Gastroesophageal sphincter (tissue), 4 donors: ENCODE results near the gene SLC35B4. TPM values are rescaled to one million over a fixed set of nuclear protein-coding genes. Genes with fewer than 3 reads are reported as not detected.

ENCODE experiments used
- ATAC-seq: fragments of 150-250 bp; one replicate; pipeline ENCODE4 v1.9.1; 2016; ENCODE audit warnings: mild to moderate bottlenecking, moderate library complexity
- H3K27ac ChIP-seq, 4 donors: fragments of 200-600 bp; sonication (generic) in 3 of 4; 1 replicate in 3 of 4; 2 replicates in 1 of 4; pipeline ENCODE4 v1.5.1; 2016 to 2019
- H3K27me3 ChIP-seq: fragments of 200-600 bp; sonication (generic); one replicate; pipeline ENCODE4 v1.5.1; 2019
- H3K36me3 ChIP-seq, 2 donors: fragments of 200-600 bp; sonication (generic); one replicate each; pipeline ENCODE4 v1.5.1; 2019; ENCODE audit warnings: control low read depth in 1 of 2
- H3K4me1 ChIP-seq, 3 donors: fragments of 200-600 bp; sonication (generic); 1 replicate in 2 of 3; 2 replicates in 1 of 3; pipeline ENCODE4 v1.5.1; 2016 to 2019; ENCODE audit warnings: control low read depth in 2 of 3
- H3K4me3 ChIP-seq, 2 donors: fragments of 200-600 bp; sonication (generic); one replicate each; pipeline ENCODE4 v1.5.1; 2019; ENCODE audit warnings: mild to moderate bottlenecking in 1 of 2, moderate library complexity in 1 of 2
- H3K9me3 ChIP-seq, 3 donors: fragments of 200-600 bp; sonication (generic); one replicate each; pipeline ENCODE4 v1.5.1; 2017 to 2019; ENCODE audit warnings: control low read depth in 2 of 3
- CTCF ChIP-seq, 4 experiments: fragments of 200-600 bp in 2 of 4; fragments of 450-650 bp in 2 of 4; sonication (generic) in 1 of 4; IDR thresholded peaks; one replicate each; pipeline ENCODE4 v1.5.1; 2017 to 2019; ENCODE audit warnings: antibody characterized with exemption in 4 of 4, mild to moderate bottlenecking in 2 of 4, moderate library complexity in 2 of 4
- EP300 ChIP-seq: sonication (generic); formaldehyde crosslinking; IDR thresholded peaks from one replicate; pipeline ENCODE4 v1.6.1; 2017; ENCODE audit warnings: antibody characterized with exemption, mild to moderate bottlenecking
- POLR2A ChIP-seq, 2 donors: fragments of 450-650 bp; IDR thresholded peaks; one replicate each; pipeline ENCODE4 v1.6.1; 2017; ENCODE audit warnings: antibody characterized with exemption in 2 of 2, mild to moderate bottlenecking in 2 of 2, moderate library complexity in 1 of 2
- POLR2AphosphoS5 ChIP-seq: sonication (generic); formaldehyde crosslinking; IDR thresholded peaks from one replicate; pipeline ENCODE4 v1.6.1; 2017; ENCODE audit warnings: antibody characterized with exemption
- WGBS, 2 donors: methylation state at CpG; one replicate each; pipeline ENCODE4 v1.1.5; 2018; ENCODE audit warnings: low coverage in 1 of 2; 5-methylcytosine and 5-hydroxymethylcytosine counted together
- total RNA-seq, 4 donors: library from RNA; depleted of rRNA; stranded (reverse); fragments of >200 nt; gene quantifications; one replicate each; pipeline ENCODE4 v1.1.0, GENCODE V29; 2016

The SLC35B4 gene
- total RNA-seq, 4 donors from 2014 or later, result 7.3 to 14.4 (median 10.7) TPM

- Histone ChIP-seq H3K36me3 (peaks cover 0 to 27% of the 10 kb centered on the region in 2 donors), H3K27me3 (no peaks in the 10 kb centered on the region), H3K27ac (no peak overlapping the region), H3K4me1 (peaks cover 0 to 10% (median 0%) of the 10 kb centered on the region in 3 donors), H3K9me3 (no peaks in the 10 kb centered on the region), H3K4me3 (no peak overlapping the region)
- TF ChIP-seq POLR2A (IDR thresholded peaks at IDR 0.05) (no peak), CTCF (IDR thresholded peaks at IDR 0.05) (no peak), POLR2AphosphoS5 (no peak), EP300 (no peak)
- ATAC-seq, result peak; percentile 32
- 44 to 69% methylated on average over 1 to 3 of the region's 3 CpGs for WGBS, 2 donors
Measured at GRCh38 chr7:134290286-134290685, 26.4 kb downstream of the SLC35B4 start.

- Histone ChIP-seq H3K36me3 (peaks cover 0 to 22% of the 10 kb centered on the region in 2 donors), H3K4me1 (peaks cover 0 to 10% (median 0%) of the 10 kb centered on the region in 3 donors), H3K4me3 (no peak overlapping the region), H3K27me3 (no peaks in the 10 kb centered on the region), H3K27ac (no peak overlapping the region), H3K9me3 (no peaks in the 10 kb centered on the region)
- TF ChIP-seq CTCF (IDR thresholded peaks at IDR 0.05) (no peak), POLR2A (IDR thresholded peaks at IDR 0.05) (no peak), POLR2AphosphoS5 (no peak), EP300 (no peak)
- no peak for ATAC-seq
- WGBS, 2 donors, result 48 to 65% methylated on average over 2 of the region's 2 CpGs
Measured at GRCh38 chr7:134289841-134290240, 26.9 kb downstream of the SLC35B4 start.

- ATAC-seq, result peak; percentile 16
- Histone ChIP-seq H3K36me3 (peaks cover 0 to 18% of the 10 kb centered on the region in 2 donors), H3K4me1 (peaks cover 0 to 10% (median 0%) of the 10 kb centered on the region in 3 donors), H3K27ac (no peak overlapping the region), H3K4me3 (no peak overlapping the region), H3K9me3 (no peaks in the 10 kb centered on the region), H3K27me3 (no peaks in the 10 kb centered on the region)
- WGBS, 2 donors, result 23 to 56% methylated on average over 7 of the region's 7 CpGs
- no peak for TF ChIP-seq POLR2AphosphoS5
- no peak for TF ChIP-seq EP300
- TF ChIP-seq CTCF (IDR thresholded peaks at IDR 0.05), result no peak
Measured at GRCh38 chr7:134289423-134289822, 27.3 kb downstream of the SLC35B4 start.

- no peak for TF ChIP-seq POLR2A (IDR thresholded peaks at IDR 0.05)
- TF ChIP-seq EP300, result no peak
- no peak for TF ChIP-seq POLR2AphosphoS5
- TF ChIP-seq CTCF (IDR thresholded peaks at IDR 0.05), result no peak
- Histone ChIP-seq H3K27me3 (no peaks in the 10 kb centered on the region), H3K36me3 (peaks cover 0 to 5% of the 10 kb centered on the region in 2 donors), H3K4me3 (no peak overlapping the region), H3K4me1 (peaks cover 0 to 10% (median 0%) of the 10 kb centered on the region in 3 donors), H3K9me3 (no peaks in the 10 kb centered on the region), H3K27ac (no peak overlapping the region)
- WGBS, 2 donors, result 64 to 78% methylated on average over 8 to 12 of the region's 12 CpGs
- no peak for ATAC-seq
Measured at GRCh38 chr7:134287916-134288659, 28.6 kb downstream of the SLC35B4 start.

- H3K27ac ChIP-seq, result no peak overlapping the region
- 79 to 83% methylated on average over 2 to 3 of the region's 3 CpGs for WGBS, 2 donors
- TF ChIP-seq CTCF (IDR thresholded peaks at IDR 0.05), result no peak
- ATAC-seq, result no peak
- H3K27me3 ChIP-seq, result no peaks in the 10 kb centered on the region
- H3K4me1 ChIP-seq, result peaks cover 0 to 10% (median 0%) of the 10 kb centered on the region in 3 donors
- H3K36me3 ChIP-seq, result no peaks in the 10 kb centered on the region
- H3K9me3 ChIP-seq, result no peaks in the 10 kb centered on the region
- H3K4me3 ChIP-seq, result no peak overlapping the region
Measured at GRCh38 chr7:134284952-134285351, 31.8 kb downstream of the SLC35B4 start.
